PFSK-1 (cell line): Measurements from ENCODE around the gene IFNA16.

Source experiments
- FOXP2 ChIP-seq: optimal IDR thresholded peaks from 2 replicates; pipeline ENCODE3; 2011; ENCODE audit warnings: borderline replicate concordance, control low read depth, inconsistent platforms; ENCODE audit not compliant: insufficient read depth; ENCODE audit errors: extremely low read length, extremely low read depth
- POLR2AphosphoS5 ChIP-seq: IDR thresholded peaks from 2 replicates; pipeline ENCODE4 v1.6.1; 2012; ENCODE audit warnings: low read depth, mild to moderate bottlenecking, control low read depth, low read length, moderate library complexity
- SIN3A ChIP-seq: IDR thresholded peaks from 2 replicates; pipeline ENCODE4 v1.6.1; 2012; ENCODE audit warnings: mild to moderate bottlenecking, low read length, moderate library complexity, borderline replicate concordance; ENCODE audit not compliant: insufficient read depth
- TAF1 ChIP-seq: IDR thresholded peaks from 2 replicates; pipeline ENCODE4 v1.6.1; 2012; ENCODE audit warnings: low read length, control low read depth, borderline replicate concordance; ENCODE audit not compliant: insufficient read depth
- TF ChIP-seq, protein P1 (sequence below), 2 experiments: IDR thresholded peaks; 2 replicates each; pipeline versions ENCODE4 v1.6.1 to v1.8.0; 2011 to 2012; ENCODE audit warnings: low read depth in 2 of 2, low read length in 2 of 2, control low read depth in 1 of 2, inconsistent platforms in 1 of 2, mild to moderate bottlenecking in 1 of 2, moderate library complexity in 1 of 2; ENCODE audit not compliant: insufficient read depth in 1 of 2

The IFNA16 gene

DNA sequence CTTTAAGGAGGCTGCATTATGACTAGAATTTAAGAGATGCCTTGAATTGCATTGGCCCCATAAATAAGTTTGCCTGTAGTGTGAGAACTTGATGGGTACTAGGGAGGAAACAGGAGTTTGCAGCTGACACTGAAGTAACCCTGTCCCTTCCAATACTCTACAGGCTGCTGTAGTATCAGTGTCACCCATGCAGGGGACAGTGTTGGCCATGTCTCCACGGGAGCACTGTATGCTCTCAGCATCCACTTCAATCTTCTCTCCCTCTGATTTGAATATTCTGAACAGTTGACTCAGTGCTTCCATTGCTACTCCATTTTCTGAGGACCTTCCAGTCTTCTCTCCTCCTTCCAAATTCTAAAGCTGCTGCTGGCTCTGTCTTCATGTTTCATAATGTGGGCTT is 34.1 kb upstream of the IFNA16 start:
- TF ChIP-seq TAF1 (no peak), POLR2AphosphoS5 (no peak), FOXP2 (no peak), SIN3A (no peak)
- TF ChIP-seq, protein P1, sequence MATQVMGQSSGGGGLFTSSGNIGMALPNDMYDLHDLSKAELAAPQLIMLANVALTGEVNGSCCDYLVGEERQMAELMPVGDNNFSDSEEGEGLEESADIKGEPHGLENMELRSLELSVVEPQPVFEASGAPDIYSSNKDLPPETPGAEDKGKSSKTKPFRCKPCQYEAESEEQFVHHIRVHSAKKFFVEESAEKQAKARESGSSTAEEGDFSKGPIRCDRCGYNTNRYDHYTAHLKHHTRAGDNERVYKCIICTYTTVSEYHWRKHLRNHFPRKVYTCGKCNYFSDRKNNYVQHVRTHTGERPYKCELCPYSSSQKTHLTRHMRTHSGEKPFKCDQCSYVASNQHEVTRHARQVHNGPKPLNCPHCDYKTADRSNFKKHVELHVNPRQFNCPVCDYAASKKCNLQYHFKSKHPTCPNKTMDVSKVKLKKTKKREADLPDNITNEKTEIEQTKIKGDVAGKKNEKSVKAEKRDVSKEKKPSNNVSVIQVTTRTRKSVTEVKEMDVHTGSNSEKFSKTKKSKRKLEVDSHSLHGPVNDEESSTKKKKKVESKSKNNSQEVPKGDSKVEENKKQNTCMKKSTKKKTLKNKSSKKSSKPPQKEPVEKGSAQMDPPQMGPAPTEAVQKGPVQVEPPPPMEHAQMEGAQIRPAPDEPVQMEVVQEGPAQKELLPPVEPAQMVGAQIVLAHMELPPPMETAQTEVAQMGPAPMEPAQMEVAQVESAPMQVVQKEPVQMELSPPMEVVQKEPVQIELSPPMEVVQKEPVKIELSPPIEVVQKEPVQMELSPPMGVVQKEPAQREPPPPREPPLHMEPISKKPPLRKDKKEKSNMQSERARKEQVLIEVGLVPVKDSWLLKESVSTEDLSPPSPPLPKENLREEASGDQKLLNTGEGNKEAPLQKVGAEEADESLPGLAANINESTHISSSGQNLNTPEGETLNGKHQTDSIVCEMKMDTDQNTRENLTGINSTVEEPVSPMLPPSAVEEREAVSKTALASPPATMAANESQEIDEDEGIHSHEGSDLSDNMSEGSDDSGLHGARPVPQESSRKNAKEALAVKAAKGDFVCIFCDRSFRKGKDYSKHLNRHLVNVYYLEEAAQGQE (IDR thresholded peaks at IDR 0.05; ENCODE audit: insufficient read depth in 1 of 2, low read depth in 2 of 2, low read length in 2 of 2), result no peak

DNA sequence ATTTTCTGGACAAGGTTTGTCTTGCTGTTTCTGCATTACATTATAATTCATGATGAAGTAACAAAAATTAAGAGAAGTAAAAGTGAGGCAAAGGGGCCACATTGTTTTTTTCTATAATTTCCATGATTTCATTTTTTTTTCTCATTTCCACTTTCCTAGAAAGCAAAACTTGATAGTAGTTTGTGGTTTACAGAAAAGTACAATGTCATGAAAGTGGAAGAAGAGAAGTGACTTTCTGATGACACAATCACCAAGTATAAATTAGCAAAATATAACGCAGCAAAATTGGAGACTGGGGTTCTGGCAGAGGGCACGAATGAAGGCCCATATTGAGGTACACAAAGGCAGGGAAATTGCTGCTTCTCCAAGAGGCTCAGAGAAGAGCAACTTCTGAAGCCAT is 27.7 kb upstream of the IFNA16 start:
- TF ChIP-seq TAF1 (no peak), SIN3A (no peak), POLR2AphosphoS5 (no peak), FOXP2 (no peak)
- TF ChIP-seq, protein P1 (IDR thresholded peaks at IDR 0.05; ENCODE audit: insufficient read depth in 1 of 2, low read depth in 2 of 2, low read length in 2 of 2), result no peak

DNA sequence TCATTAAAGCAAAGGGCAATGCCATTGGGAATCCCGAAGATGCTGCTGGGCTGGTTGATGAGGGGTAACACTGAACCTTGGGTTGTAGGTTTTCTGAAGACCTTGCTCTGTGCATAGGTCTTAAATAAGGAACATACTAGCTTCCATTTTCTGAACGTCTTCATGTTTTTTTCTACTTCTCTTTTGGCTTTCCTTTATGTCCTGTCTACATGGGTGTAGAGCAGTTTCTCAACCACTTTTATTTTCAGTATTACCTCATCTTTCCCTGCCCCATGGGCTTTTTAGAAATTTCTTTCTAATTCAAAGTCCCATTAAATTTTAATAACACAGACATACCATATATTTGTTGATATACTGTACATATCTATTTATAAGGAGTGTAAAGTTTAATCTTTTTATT is 22.8 kb upstream of the IFNA16 start, which contains the start of gene IFNA14:
Gene IFNA14 (minus strand): TSS at position 95 of the 400 bp plus-strand sequence. CDS start 70 bp downstream, at position 25.
- no peak for TF ChIP-seq FOXP2
- TF ChIP-seq TAF1, result no peak
- no peak for TF ChIP-seq POLR2AphosphoS5
- TF ChIP-seq SIN3A, result no peak
- TF ChIP-seq, protein P1 (IDR thresholded peaks at IDR 0.05; ENCODE audit: insufficient read depth in 1 of 2, low read depth in 2 of 2, low read length in 2 of 2), result no peak

DNA sequence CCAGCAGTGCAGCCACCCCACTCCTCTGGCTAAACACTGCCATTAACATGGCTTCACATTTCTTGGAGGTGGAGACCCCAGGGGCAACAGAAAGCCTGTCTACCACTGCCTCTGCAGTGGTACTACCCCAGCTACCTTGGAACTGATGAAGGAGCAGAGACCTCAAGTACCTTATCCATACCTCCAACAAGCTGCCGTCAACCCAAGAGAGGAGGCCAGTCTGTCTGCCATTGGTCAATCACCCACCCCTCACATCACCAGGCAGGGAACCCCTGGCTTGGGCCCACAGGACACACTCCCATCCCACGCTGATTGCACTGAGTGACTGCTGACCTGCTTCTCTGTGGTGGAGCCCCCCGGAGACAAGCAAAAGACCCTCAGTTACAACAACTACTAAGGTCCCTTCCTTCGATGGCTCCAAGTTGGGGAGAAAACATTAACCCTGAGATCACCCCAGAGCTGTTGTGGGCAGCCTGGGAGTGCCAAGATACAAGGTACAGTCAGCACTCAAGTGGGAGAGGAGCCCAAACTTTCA is 17.1 kb upstream of the IFNA16 start:
- TF ChIP-seq, protein P1 (IDR thresholded peaks at IDR 0.05; ENCODE audit: insufficient read depth in 1 of 2, low read depth in 2 of 2, low read length in 2 of 2), result no peak
- no peak for TF ChIP-seq SIN3A
- TF ChIP-seq TAF1, result no peak
- TF ChIP-seq FOXP2, result no peak
- no peak for TF ChIP-seq POLR2AphosphoS5

DNA sequence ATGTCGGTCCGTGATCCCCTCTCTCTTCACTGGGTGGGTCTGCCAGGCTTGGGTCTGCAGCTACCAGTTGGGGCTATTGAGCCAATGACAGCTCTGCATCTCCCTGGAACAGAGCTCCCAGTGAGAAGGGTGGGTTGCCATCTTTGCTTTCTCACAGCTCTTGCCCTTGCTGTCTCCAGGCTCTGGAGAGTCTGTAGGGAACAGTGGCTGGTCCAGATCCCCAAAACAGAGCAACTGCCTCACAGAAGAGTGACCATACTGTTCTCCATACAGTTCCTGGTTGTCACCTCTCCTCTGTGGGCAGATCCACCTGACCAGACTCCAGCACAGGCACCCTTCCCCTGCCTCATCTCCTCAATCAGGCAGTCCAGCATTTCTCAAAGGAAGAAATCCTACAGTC is 16.1 kb upstream of the IFNA16 start:
- TF ChIP-seq SIN3A (no peak), TAF1 (no peak), FOXP2 (no peak), POLR2AphosphoS5 (no peak)
- TF ChIP-seq, protein P1 (IDR thresholded peaks at IDR 0.05; ENCODE audit: insufficient read depth in 1 of 2, low read depth in 2 of 2, low read length in 2 of 2), result no peak
